Measurements from ENCODE around the gene SLC45A1.

Gene SLC45A1

DNA sequence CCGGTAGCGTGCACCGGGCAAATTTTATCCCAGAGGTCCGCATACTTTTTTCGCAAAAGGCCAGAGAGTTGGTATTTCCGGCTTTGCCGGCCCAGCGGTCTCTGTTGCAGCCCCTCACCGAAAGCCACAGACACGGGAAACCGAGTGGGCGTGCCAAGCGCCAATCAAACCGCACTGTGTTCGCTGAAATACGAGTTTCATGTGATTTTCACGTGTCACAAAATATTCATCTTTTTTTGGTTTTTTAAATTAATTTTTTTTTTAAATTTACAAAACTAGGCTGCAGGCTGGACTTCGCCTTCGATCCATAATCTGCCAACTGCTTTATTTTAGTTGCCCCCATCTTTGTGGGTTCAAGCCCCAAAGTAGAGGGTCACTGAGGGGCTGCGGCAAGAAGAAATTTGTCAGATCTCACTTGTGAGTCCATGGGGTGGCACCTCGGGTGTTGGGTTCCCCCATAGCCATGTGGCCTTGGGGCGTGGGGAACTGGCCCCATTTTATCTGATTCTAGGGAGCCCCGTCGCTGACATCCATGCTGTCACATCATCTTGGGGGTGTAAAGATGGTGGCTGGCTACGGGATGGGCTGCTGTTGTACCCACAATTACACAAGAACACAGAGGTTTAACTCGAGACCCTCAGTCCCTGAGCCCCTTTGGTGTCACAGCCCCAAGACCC is 20.8 kb downstream of the SLC45A1 start:
- DNase-seq = no peak

DNA sequence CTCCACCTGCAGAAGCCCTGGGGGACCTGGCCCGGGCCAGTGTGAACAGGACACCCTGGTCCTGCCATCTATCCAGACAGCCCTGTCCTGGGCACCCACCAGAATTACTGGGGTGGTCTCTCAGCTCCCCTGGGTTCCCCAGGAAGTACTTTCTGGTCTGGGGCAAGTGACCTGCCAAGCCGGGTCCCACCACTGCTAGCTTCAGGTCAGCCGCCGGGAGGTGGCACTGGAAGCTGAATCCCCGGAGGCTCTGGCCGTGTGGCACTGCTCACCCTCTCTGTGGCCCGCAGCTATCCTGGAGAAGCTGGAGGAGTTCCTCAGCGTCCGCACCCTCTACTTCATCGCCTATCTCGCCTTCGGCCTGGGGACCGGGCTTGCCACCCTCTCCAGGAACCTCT is 21.3 kb downstream of the SLC45A1 start:
- no peak for DNase-seq

DNA sequence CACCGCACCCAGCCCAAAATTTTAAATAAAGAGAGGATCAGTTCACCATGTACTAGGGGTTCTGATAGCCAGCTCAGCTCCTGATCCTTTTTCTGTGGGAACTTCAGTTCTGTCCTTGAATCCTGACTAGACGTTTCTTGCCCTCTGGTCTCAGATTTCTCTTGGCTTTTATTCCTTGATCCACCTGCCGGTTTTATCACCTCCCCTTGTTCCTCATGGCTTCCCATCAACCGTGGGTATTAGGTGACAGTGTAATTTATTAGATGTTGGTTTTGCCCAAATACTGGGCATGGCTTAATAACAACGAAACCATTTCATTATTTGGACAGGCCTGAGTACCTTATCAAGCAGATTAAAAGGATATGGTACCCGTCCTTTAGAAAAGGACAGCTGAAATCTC is 22.5 kb downstream of the SLC45A1 start:
- no peak for DNase-seq

DNA sequence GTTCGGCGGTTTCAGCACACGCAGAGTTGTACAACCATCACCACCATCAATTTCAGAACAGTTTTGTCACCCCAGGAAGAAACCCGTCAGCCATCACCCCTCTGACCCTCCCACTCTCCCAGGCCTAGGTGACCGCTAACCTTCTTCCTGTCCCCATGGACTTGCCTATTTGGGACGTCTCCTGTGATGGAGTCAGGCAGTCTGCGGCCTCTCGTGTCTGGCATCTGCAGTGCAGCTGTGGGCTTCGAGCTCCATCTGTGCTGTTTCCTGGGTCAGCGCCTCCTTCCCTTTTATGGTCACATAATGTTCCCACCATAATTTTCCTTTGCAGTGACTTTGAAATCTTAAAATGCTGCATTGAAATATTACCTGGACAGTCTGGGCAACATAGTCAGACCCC is 24.4 kb downstream of the SLC45A1 start:
- DNase-seq = no peak

DNA sequence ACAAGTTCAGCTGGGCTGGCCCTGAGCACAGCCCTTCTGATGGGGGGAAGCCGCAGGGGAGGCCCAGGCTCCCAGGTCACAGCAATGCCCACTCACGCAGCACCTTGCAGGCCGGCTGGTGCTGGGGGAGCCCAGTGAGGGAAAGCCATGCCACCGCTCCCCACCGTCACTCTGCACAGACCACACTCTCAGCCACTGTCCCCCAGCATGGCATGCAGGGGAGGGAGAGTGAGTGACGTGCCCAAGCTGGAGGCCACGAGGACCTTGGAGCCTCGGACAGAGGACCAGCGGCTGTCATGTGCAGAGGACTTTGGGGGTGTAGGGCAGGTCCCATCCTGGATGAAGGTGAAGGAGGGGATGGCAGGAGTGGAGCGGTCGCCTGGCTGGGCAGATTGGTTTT is 25.1 kb downstream of the SLC45A1 start:
- no peak for DNase-seq

DNA sequence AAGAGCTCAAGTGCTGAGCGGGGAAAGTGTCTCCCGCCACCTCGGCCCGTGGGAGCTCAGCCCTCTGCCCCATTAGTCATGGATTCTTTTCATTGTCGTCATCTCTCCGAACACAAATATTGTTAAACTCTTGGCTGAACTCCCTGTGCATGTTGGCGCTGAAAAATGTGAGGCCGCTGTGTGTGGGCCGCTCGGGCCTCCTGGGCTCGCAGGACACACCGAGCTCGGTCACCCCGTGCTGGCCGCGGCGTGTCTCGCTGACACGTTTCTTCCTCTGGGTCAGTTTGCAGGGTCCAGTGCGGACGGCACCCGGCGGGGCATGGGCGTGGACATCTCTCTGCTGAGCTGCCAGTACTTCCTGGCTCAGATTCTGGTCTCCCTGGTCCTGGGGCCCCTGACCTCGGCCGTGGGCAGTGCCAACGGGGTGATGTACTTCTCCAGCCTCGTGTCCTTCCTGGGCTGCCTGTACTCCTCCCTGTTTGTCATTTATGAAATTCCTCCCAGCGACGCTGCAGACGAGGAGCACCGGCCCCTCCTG is 25.6 kb downstream of the SLC45A1 start:
- no peak for DNase-seq

DNA sequence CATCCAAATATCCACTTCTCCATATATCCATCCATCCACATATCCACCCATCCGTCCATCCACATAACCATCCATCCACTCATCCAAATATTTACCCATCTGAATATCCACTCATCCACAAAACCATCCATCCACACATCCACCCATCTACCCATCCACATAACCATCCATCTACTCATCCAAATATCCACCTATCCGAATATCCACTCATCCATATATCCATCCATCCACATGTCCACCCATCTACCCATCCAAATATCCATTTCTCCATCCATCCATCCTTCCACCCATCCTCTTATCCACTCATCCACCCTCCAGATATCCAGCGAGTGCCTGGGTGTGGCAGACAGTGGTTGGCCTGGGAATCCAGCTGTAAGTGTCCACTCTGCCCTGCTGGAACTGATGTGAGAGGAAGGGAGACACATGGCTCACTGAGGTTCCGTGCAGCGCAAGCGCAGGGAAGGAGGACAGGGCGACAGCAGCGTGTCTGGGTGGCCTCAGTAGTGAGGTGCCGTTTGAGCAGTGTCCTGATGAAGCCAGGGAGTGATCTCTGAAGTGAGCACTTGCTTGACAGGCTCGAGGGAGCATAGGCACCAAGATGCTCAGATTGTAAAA is 27.1 kb downstream of the SLC45A1 start:
- DNase-seq = no peak

DNA sequence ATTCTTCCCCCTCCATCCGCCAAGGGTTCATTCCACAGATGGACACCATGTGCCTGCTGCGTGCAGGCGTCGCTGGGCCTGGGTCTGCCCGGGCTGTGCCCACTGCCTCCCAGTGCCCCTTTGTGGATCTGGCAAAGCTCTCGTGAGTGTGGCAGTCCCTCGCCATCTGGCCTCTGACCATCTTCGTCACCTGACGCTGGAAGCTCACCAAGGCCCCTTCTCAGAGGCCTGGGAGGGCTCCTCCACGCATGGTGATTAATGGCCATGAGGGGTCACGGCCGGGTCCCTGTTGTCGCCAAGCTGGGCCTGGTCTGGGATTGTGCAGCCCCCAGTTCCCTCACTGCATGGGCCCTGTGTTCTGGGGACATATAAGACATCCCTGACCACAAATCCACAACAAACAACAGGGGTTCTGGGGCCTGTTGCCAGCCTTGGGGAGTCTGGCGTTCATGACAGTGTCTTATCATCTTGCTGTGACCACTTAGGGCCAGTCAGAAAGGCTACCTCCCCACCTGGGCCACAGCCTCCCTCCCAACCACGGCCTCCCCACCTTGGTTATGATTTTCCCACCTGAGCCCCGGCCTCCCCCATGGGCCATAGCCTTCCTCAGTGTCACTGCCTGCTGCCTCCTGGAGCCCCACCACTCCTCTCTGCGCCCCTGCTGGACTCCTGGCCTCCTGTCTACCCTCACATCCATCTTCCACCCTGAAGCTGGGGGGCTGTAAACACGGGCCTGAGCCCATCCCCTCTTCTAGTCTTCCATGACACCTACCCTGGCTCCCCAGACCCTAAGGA is 27.9 kb downstream of the SLC45A1 start:
- no peak for DNase-seq

DNA sequence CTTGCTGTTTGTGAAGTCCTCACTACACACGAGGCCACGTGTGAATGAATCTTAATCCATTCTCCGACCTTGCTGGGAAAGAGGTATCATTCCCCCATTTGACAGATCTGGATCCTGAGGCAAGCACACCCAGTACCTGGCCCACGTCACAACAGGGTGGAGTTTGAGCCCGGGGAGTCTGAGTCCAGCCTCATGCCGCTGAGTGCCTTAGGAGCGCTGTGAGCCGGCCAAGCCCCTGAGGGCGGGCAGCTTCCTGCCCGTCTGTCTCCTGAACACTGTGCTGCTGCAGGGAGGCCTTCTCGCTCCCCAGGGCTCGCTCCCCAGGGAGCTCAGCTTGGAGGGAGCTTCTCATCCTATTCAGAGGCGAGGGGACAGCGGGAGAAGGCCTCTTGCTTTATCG is 29.7 kb downstream of the SLC45A1 start:
- no peak for DNase-seq

DNA sequence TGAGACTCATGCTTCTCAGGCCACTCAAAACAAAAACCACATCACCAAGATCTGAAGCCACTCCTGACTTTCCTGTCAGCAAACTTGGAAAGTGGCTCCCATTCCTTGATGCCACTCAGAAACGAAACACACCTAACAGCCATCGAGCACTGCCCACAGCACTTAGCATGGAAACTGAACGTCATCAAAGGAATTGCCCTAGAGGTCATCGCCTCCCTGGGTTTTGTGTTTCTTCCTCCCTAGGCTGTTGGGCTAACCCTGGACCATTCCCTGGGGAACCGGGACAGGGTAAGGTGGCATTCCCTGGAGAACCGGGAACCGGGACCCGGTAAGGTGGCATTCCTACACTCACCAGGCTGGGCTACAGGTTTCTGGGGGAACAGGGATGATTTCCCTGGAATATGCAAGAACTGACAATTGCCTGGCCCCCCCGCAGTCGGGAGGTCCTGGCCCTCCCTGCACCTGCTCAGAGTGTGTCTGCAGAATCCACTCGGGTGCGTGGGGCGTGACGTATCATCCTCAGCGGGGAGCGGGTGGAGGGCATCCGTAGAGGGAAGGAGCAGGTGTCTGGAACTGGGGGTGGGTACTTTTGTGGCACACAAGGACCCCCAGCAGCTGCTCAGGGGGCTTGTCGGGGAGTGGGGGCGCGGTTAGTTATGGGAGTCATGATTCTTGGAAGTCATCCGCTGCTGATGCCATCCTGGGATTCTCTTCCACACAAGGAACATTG is 30.3 kb downstream of the SLC45A1 start:
- no peak for DNase-seq

DNA sequence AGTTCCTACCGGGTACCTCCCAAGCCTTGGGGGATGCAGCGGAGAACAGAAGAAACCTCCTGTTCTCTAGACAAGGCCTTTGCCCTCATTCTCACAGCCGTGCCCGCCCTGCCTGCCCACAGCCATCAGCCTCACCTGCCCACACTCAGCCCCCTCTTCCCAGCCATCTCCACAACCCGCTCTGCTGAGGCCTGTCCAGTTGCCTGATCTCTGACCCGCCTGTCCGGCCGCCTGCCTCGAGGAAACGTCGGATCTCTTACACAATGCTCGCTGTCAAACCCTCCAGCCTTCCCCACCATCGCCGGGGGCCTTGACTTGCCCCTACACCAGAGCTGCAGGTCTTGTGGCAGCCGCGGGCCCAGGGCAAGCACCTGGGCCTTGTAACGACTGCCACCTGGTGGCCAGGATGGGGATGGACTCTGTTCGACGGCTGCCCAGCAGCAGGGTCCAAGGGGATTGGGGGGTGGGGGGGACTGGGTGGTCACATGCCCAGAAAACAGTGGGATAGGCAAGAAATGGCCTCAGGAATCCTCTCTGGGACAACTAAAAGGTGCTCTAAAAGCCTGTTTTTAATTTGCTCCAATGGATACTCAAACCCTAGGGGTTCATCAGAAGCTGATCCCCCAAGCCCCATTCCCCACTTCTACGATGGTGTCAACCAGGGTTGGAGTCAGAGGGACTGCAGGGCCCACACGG is 31.0 kb downstream of the SLC45A1 start:
- peak; percentile 43 to 78 (median 60) for DNase-seq

DNA sequence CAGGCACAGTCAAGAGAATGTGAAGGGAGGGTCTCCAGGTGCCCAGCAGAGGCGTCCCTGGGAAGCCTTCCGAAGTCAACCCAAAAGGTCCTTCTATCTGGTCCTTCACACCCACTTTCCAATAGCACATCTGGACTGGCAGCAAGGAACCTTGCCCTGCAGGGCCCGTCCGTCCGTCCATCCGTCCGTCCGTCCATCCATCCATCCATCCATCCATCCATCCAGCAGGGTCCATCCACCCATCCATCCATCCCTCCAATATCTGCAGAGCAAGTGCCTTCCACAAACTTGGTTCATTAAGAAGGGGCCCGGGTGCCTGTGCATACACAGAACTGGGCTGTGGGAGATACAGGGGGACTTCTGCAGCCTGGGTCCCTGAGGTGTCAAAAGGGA is 31.6 kb downstream of the SLC45A1 start:
- no peak for DNase-seq

DNA sequence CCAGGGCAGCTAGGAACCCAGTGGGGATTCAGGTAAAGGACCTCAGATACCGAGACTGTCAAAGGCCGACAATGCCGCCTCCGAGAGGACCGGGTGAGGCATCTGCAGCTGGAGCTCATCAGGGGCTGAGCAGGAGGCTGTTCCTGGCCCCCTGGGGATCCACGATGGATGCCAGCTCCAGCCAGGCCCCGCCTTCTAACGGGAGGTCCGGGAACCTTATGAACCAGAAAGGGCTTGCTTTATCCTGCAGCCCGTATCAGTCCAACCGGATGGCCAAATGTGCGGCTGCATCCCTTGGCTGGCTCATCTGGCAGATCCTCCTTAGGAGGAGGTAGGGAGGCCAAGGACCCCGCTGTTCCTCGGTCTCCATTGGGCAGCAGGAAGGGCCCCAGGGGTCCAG is 32.0 kb downstream of the SLC45A1 start:
- no peak for DNase-seq

DNA sequence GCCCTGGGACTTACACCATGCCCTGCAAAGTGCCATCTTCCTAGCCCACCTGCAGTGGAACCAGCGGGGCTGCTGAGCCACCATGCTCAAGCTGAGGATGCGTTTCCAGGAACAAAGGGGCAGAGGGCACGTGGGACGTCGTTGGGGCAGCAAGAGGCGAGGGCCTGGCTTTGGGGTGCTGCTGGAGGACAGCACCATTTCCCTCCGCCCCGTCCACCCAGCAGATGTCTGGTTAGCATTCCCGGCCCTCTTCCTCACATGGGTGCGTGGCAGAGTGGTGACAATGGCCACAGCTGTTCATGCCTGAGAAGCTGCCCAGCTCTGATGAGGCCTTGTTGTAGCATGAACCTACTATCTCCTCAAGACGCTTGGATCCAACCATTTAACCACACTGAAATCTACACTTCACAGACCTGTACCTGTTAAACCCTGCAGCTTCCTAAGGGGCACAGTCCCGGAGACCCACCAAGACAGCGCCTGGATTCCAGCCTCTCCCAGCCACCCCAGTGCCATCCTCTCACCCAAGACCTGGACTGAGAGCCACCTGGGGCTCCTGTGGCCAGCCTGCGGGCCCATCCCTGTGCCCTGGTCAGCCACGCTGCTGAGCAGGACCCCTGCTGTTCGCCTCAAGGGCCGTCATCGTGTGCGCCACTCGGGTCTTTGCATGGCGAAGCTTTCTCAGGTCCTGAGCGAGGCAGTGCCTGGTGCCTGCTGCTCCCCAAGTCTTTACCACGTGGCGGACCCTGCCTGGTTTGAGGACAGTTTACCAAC is 33.2 kb downstream of the SLC45A1 start:
- DNase-seq = peak in 1 of 6 experiments; percentile 7

DNA sequence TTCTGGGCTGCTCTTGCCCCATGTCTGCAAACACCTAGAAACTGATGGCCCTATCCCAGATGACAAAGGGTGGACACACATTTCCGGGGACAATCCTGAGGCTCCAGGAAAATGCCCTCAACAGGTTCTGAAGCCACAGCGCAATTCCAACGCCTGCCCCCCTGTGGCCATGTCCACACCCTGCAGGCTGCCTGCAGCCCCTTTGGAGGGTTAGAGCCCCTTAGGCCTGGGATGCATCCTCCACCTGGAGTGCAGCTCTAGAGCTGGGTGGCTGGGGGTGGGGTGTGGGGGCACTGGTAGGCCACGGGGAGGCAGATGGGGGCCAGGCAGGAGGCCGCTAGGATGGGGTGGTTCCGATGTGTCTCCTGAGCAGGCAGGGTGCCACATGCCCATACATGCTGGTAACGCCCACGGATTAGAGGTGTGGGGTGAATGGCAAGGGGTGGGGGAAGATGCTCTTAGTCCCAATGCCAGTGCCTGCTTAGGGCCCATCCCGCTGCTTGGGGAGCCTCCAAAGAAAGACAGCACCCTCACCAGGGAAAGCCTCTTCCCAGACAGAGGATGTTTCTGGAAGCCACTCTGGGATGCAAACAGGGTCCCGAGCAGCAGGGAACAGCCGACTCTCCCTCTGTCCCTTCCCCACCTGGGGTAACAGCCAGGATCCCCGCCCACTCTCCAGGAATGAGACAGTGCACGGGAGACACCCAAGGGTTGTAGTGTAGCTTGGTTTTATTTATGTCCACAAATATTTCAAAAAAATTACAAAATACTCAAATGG is 34.0 kb downstream of the SLC45A1 start:
- peak in 1 of 6 experiments; percentile 21 for DNase-seq

DNA sequence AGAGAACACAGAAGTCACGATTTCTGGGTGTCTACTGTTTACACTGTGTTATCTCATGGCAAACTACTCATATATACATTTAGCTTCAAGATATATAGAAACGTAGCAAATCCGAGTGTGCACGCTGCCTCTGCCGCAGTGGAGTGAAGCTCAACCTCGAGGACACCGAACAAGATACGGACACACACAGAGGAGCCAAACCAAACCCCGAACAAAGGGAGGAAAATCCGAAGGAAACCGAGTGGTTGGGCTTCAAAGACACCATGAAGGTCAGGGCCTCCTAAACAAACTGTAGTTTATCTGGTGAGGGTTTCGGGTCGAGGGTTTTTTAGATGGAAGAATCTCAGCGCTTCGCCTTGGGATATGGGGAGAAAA is 34.5 kb downstream of the SLC45A1 start:
- no peak for DNase-seq

DNA sequence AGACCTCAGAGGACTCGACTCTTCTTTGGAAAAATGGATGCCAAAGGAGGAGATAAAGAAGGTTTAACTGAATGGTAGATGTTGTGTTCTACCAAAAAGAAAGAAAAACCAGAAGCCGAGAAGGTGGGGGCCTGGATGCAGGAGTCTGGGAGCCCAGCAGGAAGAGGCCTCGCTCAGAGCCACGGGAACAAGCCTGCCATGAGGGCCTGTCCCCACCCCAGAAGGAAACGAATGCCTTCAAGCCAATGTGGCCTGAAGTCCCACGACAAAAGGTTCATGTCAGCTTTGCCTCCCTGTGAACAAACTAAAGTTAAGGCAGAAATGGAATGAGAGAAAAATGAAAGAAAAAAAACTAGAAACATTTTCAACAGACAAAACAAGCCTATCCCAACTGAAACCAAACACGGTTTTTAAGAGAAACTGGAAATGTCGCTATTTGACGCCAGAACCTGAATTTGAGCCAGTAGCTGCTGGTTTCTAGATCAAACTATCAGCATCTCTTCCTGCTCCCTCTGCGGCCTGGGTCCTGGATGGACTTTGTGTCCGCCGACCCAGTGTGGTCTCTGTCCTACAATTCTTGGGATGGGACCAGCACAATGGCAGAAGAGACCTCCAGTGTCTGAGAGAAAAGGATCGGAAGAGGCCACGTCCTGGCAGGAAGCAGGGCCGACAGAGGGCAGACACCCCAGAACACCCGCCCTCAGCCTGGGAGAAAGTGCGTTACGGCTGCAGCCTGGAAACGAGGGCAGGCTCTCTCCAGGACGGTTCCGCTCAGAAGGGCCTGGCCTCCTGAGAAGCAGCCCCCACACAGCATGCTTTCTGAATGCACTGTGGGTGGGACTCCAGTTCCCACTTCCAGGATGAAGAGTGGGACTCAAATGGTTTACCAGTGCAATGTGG is 35.2 kb downstream of the SLC45A1 start:
- DNase-seq = no peak

DNA sequence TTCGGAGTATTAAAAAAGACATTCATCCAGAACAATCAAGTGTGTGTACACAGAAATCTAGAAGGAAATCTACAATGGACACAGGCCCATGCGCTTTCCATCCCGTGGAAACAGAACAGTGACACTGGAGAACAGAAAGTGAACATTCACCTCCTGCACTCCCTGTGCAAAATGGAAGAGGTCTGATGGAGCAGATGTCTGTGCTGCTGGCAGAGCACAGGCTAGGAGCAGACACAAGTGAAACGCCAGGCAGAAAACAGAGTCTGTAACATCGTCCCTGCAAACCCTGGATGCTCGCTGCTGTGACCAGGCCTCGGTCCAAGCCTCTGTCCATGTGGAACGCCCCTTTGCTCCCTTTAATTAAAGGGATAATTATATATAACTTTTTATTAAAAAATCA is 36.1 kb downstream of the SLC45A1 start:
- DNase-seq = no peak

DNA sequence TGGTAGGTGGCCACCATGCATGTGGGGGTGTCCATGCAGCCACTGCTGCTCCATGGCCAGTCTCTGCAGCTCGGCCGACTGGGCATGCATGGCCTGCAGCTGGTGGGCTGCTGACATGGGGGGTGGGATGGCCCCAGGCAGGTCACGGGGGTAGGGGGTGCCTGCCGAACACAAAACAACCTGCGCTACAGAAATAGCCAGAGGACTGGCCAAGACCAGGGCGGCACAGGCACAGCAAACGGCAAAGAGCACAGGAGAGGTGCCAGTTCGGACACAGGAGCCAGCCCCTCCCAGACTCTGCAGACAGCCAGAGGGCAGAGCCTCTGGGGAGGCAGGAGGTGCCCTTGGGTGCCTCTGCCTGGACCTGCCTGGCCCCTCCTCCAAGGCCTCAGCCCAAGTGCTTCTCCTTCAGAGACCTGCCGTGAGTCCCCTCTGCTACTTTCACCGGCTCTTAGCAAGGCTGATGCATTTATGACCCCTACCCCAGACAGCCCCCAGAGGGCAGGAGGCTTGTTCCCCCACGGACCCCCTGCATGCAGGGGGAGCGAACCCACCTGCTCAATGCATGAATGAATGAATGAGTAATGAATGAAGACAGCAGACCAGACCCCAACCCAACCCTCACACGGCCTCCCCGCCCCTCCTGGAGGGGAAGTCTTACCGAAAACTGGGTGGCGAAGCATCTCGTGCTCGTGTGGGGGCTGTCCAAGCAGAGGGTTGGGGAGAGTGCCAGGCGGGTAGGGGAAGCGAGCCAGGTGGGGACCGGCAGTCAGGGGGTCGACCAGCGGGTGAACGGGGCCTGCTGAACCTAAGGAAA is 37.7 kb downstream of the SLC45A1 start:
- no peak for DNase-seq

All from stimulated activated naive CD4-positive, alpha-beta T cell (primary cell).